Measurements from ENCODE around the gene PLSCR4. TPM values are rescaled to one million over a fixed set of nuclear protein-coding genes. Genes with fewer than 3 reads are reported as not detected.

PLSCR4 gene
- total and polyA plus RNA-seq, 12 donors, result 4.6 to 16.4 (median 10.2) TPM

DNA sequence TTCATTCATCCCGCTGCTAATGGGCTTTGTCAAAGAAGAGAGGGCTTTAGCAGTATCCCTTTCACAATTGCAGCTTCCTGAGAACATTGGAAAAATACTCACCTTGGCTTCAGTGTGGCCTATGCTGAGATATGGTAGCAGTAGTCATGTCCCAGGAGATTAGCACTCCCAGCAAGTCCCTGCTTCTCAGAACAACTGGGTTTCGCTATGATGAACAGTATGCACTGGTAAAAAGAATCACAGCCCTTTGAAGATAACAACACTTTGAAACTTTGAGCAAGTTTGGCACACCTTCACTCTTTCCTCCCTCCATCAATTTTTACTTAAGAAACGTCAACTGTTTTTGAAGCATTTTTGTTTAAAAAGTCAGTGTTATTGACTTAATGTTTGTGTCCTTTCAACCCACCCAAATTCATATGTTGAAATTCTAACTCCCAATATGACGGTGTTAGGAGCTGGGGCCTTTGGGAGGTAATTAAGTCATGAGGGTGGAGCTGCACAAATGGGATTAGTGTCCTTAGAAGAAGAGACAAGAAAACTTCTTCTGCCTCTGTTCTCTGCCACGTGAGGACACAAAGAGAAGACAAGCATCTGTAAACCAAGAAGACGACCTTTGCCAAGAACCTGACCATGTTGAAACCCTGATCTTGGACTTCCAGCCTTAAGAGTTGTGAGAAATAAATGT, 17.8 kb upstream of the PLSCR4 start:
- ATAC-seq, result no peak
- Histone ChIP-seq H3K27ac (no peak overlapping the region), H3K9me3 (no peaks in the 10 kb centered on the region), H3K27me3 (no peaks in the 10 kb centered on the region), H3K4me3 (no peak overlapping the region), H3K4me1 (no peaks in the 10 kb centered on the region), H3K36me3 (no peaks in the 10 kb centered on the region)
- intact Hi-C loops (cut with DNase I), result no loop called here
- no peak for DNase-seq
- WGBS, 2 donors, result 91 to 94% methylated on average over 6 of the region's 6 CpGs
- TF ChIP-seq, protein P1, sequence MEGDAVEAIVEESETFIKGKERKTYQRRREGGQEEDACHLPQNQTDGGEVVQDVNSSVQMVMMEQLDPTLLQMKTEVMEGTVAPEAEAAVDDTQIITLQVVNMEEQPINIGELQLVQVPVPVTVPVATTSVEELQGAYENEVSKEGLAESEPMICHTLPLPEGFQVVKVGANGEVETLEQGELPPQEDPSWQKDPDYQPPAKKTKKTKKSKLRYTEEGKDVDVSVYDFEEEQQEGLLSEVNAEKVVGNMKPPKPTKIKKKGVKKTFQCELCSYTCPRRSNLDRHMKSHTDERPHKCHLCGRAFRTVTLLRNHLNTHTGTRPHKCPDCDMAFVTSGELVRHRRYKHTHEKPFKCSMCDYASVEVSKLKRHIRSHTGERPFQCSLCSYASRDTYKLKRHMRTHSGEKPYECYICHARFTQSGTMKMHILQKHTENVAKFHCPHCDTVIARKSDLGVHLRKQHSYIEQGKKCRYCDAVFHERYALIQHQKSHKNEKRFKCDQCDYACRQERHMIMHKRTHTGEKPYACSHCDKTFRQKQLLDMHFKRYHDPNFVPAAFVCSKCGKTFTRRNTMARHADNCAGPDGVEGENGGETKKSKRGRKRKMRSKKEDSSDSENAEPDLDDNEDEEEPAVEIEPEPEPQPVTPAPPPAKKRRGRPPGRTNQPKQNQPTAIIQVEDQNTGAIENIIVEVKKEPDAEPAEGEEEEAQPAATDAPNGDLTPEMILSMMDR (IDR thresholded peaks at IDR 0.05), result no peak

DNA sequence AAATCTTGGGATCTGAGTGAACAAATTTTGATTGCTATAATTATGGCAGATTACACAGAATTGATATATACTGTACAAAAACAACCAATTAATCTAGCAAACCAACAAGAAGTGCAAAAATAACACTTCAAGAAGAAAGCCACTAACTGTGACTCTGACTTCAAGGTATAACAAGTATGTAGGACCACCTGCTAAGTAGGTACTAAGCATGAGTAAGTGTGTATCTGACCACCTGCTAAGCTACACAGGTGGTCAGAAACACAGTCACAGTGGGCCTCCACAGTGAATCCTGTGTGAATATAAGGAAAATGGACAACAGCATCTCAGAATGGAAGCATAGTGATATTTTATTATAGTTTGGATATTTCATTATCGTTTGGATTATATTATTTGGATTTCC, 14.8 kb upstream of the PLSCR4 start:
- Histone ChIP-seq H3K4me1 (no peaks in the 10 kb centered on the region), H3K9me3 (no peaks in the 10 kb centered on the region), H3K27me3 (no peaks in the 10 kb centered on the region), H3K36me3 (no peaks in the 10 kb centered on the region), H3K4me3 (no peak overlapping the region), H3K27ac (no peak overlapping the region)
- no peak for ATAC-seq
- DNase-seq, result no peak
- intact Hi-C loops (cut with DNase I), result no loop called here
- WGBS, 2 donors, result 88 to 92% methylated on average over 1 of the region's 1 CpG
- TF ChIP-seq, protein P1 (IDR thresholded peaks at IDR 0.05), result no peak

DNA sequence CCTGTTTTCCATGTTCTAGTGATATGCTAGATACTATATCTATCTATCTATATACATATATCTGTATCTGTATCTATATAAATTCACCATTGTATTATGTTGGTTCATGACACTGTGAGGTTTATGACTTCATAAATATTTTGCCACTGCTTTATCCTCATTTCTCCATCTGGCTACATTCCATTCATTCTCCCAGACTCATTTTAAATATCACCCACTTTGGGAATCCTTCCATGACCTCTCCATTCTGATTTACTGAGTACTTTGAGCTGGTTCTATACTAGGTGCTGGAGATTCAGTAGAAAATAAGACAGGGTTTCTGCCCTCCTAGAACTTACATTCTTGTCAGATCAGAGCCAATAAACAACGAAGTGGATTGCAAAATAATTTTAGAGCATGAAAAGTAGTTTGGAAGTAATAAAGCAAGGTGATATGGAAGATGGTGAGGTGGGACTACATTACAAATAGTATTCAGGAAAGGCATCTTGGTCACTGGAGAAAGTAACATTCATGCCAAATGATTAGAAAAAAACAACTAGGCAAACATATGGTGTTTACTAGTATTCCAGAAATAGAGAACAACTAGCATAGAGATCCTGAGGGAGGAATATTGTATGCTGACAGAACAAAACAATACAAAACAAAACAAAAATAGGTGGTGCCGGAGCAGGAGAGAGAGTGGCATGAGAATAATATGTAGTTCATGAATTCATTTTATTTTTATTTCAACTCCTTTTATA, 11.6 kb upstream of the PLSCR4 start:
- ATAC-seq, result no peak
- intact Hi-C loops (cut with DNase I), result no loop called here
- no peak overlapping the region for H3K4me3 ChIP-seq
- no peaks in the 10 kb centered on the region for H3K9me3 ChIP-seq
- H3K27me3 ChIP-seq, result no peaks in the 10 kb centered on the region
- H3K36me3 ChIP-seq, result no peaks in the 10 kb centered on the region
- TF ChIP-seq, protein P1 (IDR thresholded peaks at IDR 0.05), result no peak
- no peak for DNase-seq
- no peak overlapping the region for H3K27ac ChIP-seq
- 82 to 94% methylated on average over 2 of the region's 2 CpGs for WGBS, 2 donors
- H3K4me1 ChIP-seq, result no peaks in the 10 kb centered on the region

DNA sequence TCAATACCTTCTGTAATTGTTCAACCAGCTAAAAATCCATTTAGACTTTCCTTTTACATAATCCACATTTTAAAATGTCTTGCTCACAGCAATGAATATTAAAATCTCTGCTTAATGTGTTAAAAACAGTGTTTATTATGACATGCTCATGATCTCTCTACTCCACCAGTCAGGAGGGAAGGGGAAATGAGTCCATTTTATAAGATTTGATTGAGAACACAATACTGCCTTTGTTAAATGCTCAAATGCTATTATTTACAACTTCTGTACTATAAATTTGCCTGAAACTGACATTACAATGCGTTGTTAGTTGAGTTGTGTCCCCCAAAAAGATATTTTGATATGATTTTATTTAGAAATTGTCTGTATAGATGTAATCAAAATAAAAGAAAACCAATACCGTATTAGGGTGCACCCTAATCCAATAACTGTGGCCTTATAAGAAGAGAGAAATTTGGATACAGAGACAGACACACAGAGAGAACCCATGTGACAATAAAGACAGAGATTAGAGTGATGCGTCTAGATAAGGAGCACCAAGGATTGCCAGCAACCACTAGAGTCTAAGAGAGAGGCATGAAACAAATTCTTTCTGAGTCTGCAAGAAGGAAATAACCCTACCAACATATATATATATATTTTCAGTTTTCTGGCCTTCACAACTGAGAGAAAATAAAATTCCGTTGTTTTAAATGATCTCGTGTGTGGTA, 9.1 kb upstream of the PLSCR4 start:
- no peaks in the 10 kb centered on the region for H3K36me3 ChIP-seq
- ATAC-seq (no peak), DNase-seq (no peak)
- no peaks in the 10 kb centered on the region for H3K4me1 ChIP-seq
- no peak overlapping the region for H3K4me3 ChIP-seq
- H3K27ac ChIP-seq, result no peak overlapping the region
- no peaks in the 10 kb centered on the region for H3K9me3 ChIP-seq
- WGBS, 2 donors, result 78 to 84% methylated on average over 5 of the region's 5 CpGs
- H3K27me3 ChIP-seq, result no peaks in the 10 kb centered on the region
- TF ChIP-seq, protein P1 (IDR thresholded peaks at IDR 0.05), result no peak
- intact Hi-C loops (cut with DNase I), result loop anchor here in 2 of 10 donors (5.0 to 10.0 kb wide), 2 partner anchors 38 to 45 kb away; no protein-coding TSS in a partner anchor

Data from heart right ventricle (tissue), 16 donors.